Cardiac fibroblast (primary cell): Measurements from ENCODE around the gene CD4.

Experiments
- DNase-seq, 2 donors: peaks; one replicate each; pipeline versions ENCODE4 v3.0.0 to v3.0.0-alpha.2; 2010; ENCODE audit warnings: low read depth in 2 of 2
- H3K4me3 ChIP-seq, 2 donors: replicated peaks in 1 of 2; 1 replicate in 1 of 2; 2 replicates in 1 of 2; pipeline ENCODE4 v1.5.1; 2011; ENCODE audit warnings: low read depth in 2 of 2, low read length in 2 of 2, mild to moderate bottlenecking in 2 of 2, moderate library complexity in 1 of 2
- TF ChIP-seq, protein P1 (sequence below): IDR thresholded peaks from one replicate; pipeline ENCODE4 v1.5.1; 2011; ENCODE audit warnings: low read depth, mild to moderate bottlenecking, low read length, inconsistent platforms

Gene CD4

DNA sequence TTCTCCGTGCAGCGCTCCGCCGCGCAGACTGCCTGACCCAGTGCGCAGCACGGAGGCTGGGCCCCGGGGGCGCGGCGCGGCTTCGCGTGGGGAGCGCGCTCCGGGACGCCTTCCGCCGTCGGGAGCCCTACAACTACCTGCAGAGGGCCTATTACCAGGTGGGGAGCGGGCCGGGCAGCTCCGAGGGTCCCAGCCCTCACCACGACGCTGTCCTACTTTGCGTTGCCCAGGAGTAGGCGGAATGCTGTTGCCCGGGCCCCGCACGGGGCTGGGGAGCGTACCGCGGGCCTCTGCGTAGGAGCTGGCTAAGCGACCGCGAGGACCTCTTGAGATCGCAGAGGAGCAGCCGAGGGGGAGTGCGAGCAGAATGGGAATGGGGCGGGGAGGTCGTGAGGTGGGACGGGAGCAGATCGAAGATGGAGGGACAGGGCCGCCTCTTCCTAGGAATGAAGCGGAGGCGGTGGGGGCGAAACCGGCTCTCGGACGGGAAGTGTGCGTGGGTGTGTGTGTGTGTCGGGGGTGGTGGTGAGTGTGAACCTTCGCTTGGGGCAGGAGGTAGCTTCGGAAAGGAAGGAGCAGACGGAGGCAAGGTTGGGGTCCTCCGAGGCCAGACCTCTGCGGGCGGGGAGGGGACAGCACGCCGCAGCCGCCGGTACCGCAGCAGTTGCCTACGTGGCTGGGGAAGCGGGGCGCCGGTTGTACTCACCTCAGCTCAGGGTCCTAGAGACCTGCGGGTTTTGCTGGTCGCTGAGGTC is 39.6 kb downstream of the CD4 start:
- peak overlapping the region; percentile 86 to 95 for H3K4me3 ChIP-seq
- DNase-seq: peak; percentile 56 to 58
- TF ChIP-seq, protein P1, sequence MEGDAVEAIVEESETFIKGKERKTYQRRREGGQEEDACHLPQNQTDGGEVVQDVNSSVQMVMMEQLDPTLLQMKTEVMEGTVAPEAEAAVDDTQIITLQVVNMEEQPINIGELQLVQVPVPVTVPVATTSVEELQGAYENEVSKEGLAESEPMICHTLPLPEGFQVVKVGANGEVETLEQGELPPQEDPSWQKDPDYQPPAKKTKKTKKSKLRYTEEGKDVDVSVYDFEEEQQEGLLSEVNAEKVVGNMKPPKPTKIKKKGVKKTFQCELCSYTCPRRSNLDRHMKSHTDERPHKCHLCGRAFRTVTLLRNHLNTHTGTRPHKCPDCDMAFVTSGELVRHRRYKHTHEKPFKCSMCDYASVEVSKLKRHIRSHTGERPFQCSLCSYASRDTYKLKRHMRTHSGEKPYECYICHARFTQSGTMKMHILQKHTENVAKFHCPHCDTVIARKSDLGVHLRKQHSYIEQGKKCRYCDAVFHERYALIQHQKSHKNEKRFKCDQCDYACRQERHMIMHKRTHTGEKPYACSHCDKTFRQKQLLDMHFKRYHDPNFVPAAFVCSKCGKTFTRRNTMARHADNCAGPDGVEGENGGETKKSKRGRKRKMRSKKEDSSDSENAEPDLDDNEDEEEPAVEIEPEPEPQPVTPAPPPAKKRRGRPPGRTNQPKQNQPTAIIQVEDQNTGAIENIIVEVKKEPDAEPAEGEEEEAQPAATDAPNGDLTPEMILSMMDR: no peak

DNA sequence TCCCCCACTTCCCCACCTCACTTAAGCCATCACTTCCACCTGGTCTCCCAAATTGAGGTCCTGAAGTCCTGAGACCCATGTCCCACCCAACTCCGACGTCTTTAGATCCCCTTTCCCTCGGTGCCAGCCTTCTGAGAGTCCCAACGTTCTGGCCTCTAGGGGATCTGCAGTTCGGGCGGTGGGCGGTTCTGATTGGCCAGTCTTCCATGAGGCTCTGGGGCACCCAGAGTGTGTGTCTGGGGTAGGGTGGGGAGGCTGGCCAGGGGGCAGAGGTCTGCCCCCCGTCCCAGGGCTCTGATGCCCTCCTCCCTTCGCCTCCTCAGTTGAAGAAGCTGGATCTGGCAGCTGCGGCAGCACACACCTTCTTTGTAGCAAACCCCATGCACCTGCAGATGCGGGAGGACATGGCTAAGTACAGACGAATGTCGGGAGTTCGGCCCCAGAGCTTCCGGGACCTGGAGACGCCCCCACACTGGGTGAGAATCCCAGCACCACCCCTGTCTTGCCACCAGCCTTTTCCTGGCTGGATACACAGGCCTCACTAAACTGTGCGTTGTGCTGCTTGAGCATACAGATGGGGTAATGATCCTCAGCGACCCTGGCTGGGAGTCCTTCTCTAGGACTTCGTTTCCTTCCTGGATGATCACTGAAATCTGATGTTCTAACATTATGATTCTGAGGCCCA is 40.4 kb downstream of the CD4 start:
- TF ChIP-seq, protein P1: peak; percentile 20
- peak overlapping the region; percentile 86 to 95 for H3K4me3 ChIP-seq
- DNase-seq: no peak

DNA sequence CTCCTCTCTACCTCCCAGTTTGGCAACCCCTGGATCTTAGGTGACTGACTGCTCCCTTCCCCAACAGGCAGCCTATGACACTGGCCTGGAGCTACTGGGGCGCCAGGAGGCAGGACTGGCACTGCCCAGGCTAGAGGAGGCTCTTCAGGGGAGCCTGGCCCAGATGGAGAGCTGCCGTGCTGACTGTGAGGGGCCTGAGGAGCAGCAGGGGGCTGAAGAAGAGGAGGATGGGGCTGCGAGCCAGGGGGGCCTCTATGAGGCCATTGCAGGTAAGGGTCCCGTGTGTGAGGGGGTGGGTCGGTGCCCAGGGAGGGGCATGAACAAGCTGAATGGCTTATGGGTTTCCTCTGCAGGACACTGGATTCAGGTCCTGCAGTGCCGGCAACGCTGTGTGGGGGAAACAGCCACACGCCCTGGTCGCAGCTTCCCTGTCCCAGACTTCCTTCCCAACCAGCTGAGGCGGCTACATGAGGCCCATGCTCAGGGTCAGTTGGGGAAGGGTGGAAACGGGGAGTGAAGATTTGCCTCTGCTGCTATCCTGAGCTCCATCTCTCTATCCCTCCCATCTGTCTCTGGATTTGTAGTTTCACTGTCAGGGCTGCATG is 41.1 kb downstream of the CD4 start:
- TF ChIP-seq, protein P1: no peak
- DNase-seq: no peak
- H3K4me3 ChIP-seq: no peak overlapping the region

DNA sequence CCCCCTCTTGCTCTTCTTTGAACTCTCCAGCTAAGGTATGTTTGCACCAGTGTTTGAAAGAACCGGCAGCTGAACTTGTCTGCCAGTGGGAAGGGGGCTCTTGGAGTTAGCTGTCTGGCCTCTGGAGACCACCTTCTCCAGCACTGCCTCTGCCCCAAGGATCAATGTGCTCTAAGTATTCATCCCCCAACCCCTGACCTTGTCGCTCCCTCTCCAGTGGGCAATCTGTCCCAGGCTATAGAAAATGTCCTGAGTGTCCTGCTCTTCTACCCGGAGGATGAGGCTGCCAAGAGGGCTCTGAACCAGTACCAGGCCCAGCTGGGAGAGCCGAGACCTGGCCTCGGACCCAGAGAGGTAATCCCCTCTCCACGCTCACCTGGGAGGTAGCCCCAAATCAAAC is 41.7 kb downstream of the CD4 start:
- no peak for DNase-seq
- no peak overlapping the region for H3K4me3 ChIP-seq
- TF ChIP-seq, protein P1: no peak

DNA sequence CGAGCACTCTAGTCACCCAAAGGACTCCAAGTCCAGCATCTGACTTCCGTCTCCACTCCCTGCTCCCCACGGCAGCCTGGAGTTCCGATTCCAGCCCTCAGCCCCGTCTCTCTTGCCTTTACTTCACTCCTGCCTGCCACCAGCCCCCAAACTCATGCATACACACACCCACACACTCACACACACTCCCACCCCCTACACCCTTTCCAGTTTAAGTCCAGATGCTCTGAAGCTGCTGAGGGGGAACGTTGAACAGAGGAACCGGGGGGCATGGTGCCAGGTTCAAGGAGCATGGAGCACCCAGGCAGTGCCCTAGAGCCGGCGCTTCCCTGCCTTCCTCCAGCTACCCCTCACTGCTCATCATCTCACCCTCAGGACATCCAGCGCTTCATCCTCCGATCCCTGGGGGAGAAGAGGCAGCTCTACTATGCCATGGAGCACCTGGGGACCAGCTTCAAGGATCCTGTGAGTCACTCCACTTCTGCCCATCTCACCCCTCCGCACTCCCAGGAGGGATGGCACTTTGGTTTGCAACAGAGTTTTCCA is 42.2 kb downstream of the CD4 start:
- no peak for DNase-seq
- H3K4me3 ChIP-seq: no peak overlapping the region
- TF ChIP-seq, protein P1: no peak

DNA sequence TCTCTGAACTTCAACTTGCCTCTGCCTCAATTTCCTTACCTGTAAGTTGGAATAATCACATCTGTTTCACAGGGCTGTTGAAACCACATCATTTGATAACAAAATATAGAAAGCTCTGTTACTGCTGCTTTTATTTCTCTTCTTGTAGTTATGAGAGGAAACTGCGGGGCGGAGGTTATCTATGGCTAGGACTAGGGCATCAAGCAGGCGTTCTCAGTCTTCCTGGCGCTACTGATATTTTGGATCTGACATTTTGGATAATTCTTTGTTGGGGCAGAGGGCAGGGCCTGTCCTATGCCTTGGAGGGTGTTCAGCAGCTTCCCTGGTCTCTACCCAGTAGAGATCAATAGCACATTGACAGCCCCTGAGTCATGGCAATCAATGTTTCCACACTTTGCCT is 42.8 kb downstream of the CD4 start:
- TF ChIP-seq, protein P1: no peak
- DNase-seq: no peak
- no peak overlapping the region for H3K4me3 ChIP-seq
